ENCODE results near the gene GREM1.

GREM1 gene

GRCh38 chr15:32732574-32733157 is 14.9 kb downstream of the GREM1 start:
- DNase-seq, result no peak

GRCh38 chr15:32733281-32733680 is 15.5 kb downstream of the GREM1 start:
- DNase-seq, result no peak

GRCh38 chr15:32735989-32736700 is 18.3 kb downstream of the GREM1 start:
- no peak for DNase-seq

- no peak for DNase-seq
Measured at GRCh38 chr15:32736701-32737061, 18.9 kb downstream of the GREM1 start.

- no peak for DNase-seq
Measured at GRCh38 chr15:32737304-32737703, 19.5 kb downstream of the GREM1 start.

GRCh38 chr15:32738666-32739065 is 20.9 kb downstream of the GREM1 start:
- DNase-seq, result no peak

GRCh38 chr15:32739522-32740063 is 21.8 kb downstream of the GREM1 start:
- DNase-seq, result no peak

- DNase-seq, result no peak
Measured at GRCh38 chr15:32743411-32744140, 25.8 kb downstream of the GREM1 start.

GRCh38 chr15:32746116-32746857 is 28.5 kb downstream of the GREM1 start:
- no peak for DNase-seq

GRCh38 chr15:32747921-32748342 is 30.1 kb downstream of the GREM1 start:
- no peak for DNase-seq

- DNase-seq, result no peak
Measured at GRCh38 chr15:32750979-32751378, 33.2 kb downstream of the GREM1 start.

- DNase-seq, result no peak
Measured at GRCh38 chr15:32757426-32757825, 39.6 kb downstream of the GREM1 start.

GRCh38 chr15:32763295-32763694 is 45.5 kb downstream of the GREM1 start:
- DNase-seq, result no peak

GRCh38 chr15:32765236-32765635 is 47.4 kb downstream of the GREM1 start:
- no peak for DNase-seq

GRCh38 chr15:32766101-32766500 is 48.3 kb downstream of the GREM1 start:
- no peak for DNase-seq

- DNase-seq, result no peak
Measured at GRCh38 chr15:32767236-32767635, 49.4 kb downstream of the GREM1 start.

GRCh38 chr15:32774022-32774421 is 56.2 kb downstream of the GREM1 start:
- DNase-seq, result no peak

GRCh38 chr15:32775103-32775502 is 57.3 kb downstream of the GREM1 start:
- DNase-seq, result no peak

- DNase-seq, result no peak
Measured at GRCh38 chr15:32778391-32779176, 60.8 kb downstream of the GREM1 start.

GRCh38 chr15:32781781-32782180 is 64.0 kb downstream of the GREM1 start:
- DNase-seq, result no peak

- no peak for DNase-seq
Measured at GRCh38 chr15:32784581-32784980, 66.8 kb downstream of the GREM1 start.

- DNase-seq, result no peak
Measured at GRCh38 chr15:32786906-32787305, 69.1 kb downstream of the GREM1 start.
